Cardiac muscle cell (in vitro differentiated cells and primary cell): ENCODE data around the gene RAI14. TPM values are rescaled to one million over a fixed set of nuclear protein-coding genes. Genes with fewer than 3 reads are reported as not detected.
"Not testable (repeated sequence)": the region's sequence is repeated elsewhere in the genome, so short reads cannot be mapped to it uniquely, and the experiment has no call there.

Source experiments
- DNase-seq, 2 donors: peaks; one replicate each; pipeline versions ENCODE4 v3.0.0 to v3.0.0-alpha.2; 2010 to 2017; ENCODE audit warnings: low read depth in 1 of 2, low spot score in 1 of 2
- H3K27ac ChIP-seq: fragments of 200-600 bp; sonication (generic); 2 replicates; pipeline ENCODE4 v1.5.1; 2016
- H3K27me3 ChIP-seq: fragments of 200-600 bp; sonication (generic); 2 replicates; pipeline ENCODE4 v1.6.0; 2016; ENCODE audit warnings: control low read depth
- H3K36me3 ChIP-seq: fragments of 200-600 bp; sonication (generic); 2 replicates; pipeline ENCODE4 v1.5.1; 2016; ENCODE audit warnings: control low read depth
- H3K4me1 ChIP-seq: fragments of 200-600 bp; sonication (generic); 2 replicates; pipeline ENCODE4 v1.8.1; 2017; ENCODE audit warnings: low read depth, mild to moderate bottlenecking, mixed run types
- H3K4me3 ChIP-seq: fragments of 200-600 bp; sonication (generic); 2 replicates; pipeline ENCODE4 v1.5.1; 2016; ENCODE audit warnings: mild to moderate bottlenecking
- H3K9me3 ChIP-seq: fragments of 200-600 bp; sonication (generic); 2 replicates; pipeline ENCODE4 v1.5.1; 2017; ENCODE audit warnings: low read depth, mild to moderate bottlenecking, control low read depth
- CTCF ChIP-seq: IDR thresholded peaks from 2 replicates; pipeline ENCODE4 v1.5.1; 2012; ENCODE audit warnings: low read depth, mild to moderate bottlenecking, low read length
- polyA plus RNA-seq: library from polyadenylated mRNA; unstranded; fragments of >200 nt; fragmentation: Nextera tagmentation; extraction: Ambion mirVana; gene quantifications from 2 replicates; pipeline ENCODE4 v1.2.1, GENCODE V29; 2016
- total RNA-seq: library from RNA; depleted of rRNA; stranded (reverse); fragments of >200 nt; gene quantifications from 2 replicates; pipeline ENCODE4 v1.2.3, GENCODE V29; 2016

Gene RAI14
- total and polyA plus RNA-seq, 2 experiments from 2014 or later: 9.6 to 11.6 TPM

- Histone ChIP-seq H3K36me3 (no peaks in the 10 kb centered on the region), H3K9me3 (no peaks in the 10 kb centered on the region), H3K27ac (peak overlapping the region; percentile 62), H3K27me3 (no peaks in the 10 kb centered on the region), H3K4me1 (peaks cover 8% of the 10 kb centered on the region), H3K4me3 (no peak overlapping the region)
- TF ChIP-seq CTCF: no peak
- DNase-seq: no peak
Measured at GRCh38 chr5:34756781-34757624, 100.9 kb downstream of the RAI14 start.

- H3K9me3 ChIP-seq: no peaks in the 10 kb centered on the region
- no peaks in the 10 kb centered on the region for H3K27me3 ChIP-seq
- H3K36me3 ChIP-seq: no peaks in the 10 kb centered on the region
- H3K4me1 ChIP-seq: peaks cover 8% of the 10 kb centered on the region
- no peak for DNase-seq
- no peak for TF ChIP-seq CTCF
- no peak overlapping the region for H3K4me3 ChIP-seq
- H3K27ac ChIP-seq: no peak overlapping the region
Measured at GRCh38 chr5:34758514-34758913, 102.4 kb downstream of the RAI14 start.

- not testable (repeated sequence) for H3K4me3 ChIP-seq, H3K36me3 ChIP-seq, H3K27me3 ChIP-seq, H3K4me1 ChIP-seq, H3K27ac ChIP-seq, H3K9me3 ChIP-seq, DNase-seq
Measured at GRCh38 chr5:34759213-34759612, 103.1 kb downstream of the RAI14 start.

GRCh38 chr5:34765662-34766061 is 109.5 kb downstream of the RAI14 start:
- TF ChIP-seq CTCF: no peak

GRCh38 chr5:34767180-34767579 is 111.1 kb downstream of the RAI14 start:
- Histone ChIP-seq H3K4me3 (no peak overlapping the region), H3K9me3 (no peaks in the 10 kb centered on the region), H3K27me3 (no peaks in the 10 kb centered on the region), H3K27ac (no peak overlapping the region), H3K36me3 (no peaks in the 10 kb centered on the region), H3K4me1 (no peaks in the 10 kb centered on the region)
- TF ChIP-seq CTCF: no peak
- no peak for DNase-seq

More at GRCh38 chr5:34765662-34766061, 109.5 kb downstream of the RAI14 start:
- Histone ChIP-seq H3K9me3 (no peaks in the 10 kb centered on the region), H3K27ac (no peak overlapping the region), H3K36me3 (no peaks in the 10 kb centered on the region), H3K27me3 (no peaks in the 10 kb centered on the region), H3K4me1 (no peaks in the 10 kb centered on the region), H3K4me3 (no peak overlapping the region)
- no peak for DNase-seq

GRCh38 chr5:34770486-34770885 is 114.4 kb downstream of the RAI14 start:
- Histone ChIP-seq H3K4me3 (no peak overlapping the region), H3K36me3 (no peaks in the 10 kb centered on the region), H3K27me3 (no peaks in the 10 kb centered on the region), H3K27ac (no peak overlapping the region), H3K9me3 (no peaks in the 10 kb centered on the region), H3K4me1 (no peaks in the 10 kb centered on the region)
- no peak for TF ChIP-seq CTCF
- no peak for DNase-seq
